ENCODE data around the gene XPC.
"Not testable (repeated sequence)": the region's sequence is repeated elsewhere in the genome, so short reads cannot be mapped to it uniquely, and the experiment has no call there.

Gene XPC

DNA sequence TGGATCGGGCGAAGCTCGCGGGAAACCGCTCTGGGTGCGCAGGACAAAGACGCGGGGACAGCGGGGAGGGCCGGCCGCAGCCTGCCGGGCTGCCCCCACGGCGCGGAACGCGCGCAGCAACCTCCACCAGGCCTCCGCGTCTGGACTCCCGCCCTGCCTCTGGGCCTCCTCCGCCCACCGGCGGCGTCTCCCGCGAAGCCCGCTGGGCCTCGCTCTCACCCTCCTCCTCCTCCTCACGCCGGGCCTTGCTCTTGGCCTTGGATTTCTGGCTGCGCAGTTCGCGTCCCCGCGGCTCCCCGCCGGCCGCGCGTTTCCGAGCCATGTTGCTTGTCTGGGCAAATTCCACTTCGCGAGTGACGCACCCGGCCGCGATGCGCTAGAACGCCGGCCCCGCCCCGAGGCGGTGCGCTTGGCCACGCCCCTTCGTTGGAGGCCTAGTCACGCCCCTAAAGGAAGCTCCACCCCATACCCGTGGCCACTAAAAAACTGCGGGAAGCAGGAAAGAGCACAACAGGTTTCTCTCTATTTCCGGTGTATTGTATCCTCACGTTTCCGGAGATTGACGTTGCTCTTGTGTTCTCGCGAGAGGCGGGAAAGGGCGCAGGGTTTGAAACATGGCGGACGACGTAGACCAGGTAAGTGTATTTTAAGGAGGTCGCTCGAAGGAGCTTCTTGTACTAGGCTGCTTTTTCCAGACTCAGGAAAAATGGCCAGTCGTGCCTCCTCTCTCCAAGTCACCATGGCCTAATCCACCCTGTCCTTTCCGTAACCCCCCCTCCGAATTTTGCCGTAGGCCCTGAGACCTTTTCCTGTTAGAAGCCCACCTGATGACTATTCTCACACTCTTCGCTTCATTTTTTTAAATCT, at the start of gene XPC, which contains the start of gene LSM3:
Gene XPC, minus strand, starts transcription at position 355 of the 867 bp plus-strand sequence. Its CDS starts 33 bp downstream, at position 322.
Gene LSM3, plus strand, starts transcription at position 571 of the 867 bp plus-strand sequence. Its CDS starts 44 bp downstream, at position 615.
- DNase-seq (ENCODE audit: low read depth) = peak; percentile 99

DNA sequence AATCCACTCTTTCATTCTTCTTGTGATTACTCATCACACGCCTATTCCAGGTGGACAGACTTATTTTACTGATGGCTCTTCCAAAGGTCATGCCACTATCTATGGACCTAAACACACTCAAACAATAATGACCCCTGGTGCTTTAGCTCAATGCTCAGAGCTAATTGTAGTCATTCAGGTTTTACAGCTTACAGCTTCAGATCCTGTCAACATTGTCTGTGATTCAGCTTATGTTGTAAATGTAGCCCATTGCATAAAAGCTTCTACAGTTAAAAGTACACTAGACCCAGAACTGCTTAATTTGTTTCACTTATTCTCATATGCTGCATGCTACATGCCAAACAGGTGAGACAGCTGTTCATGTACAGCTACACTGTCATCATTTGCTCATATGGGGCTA, 49.5 kb upstream of the XPC start:
- DNase-seq (ENCODE audit: low read depth) = no peak

DNA sequence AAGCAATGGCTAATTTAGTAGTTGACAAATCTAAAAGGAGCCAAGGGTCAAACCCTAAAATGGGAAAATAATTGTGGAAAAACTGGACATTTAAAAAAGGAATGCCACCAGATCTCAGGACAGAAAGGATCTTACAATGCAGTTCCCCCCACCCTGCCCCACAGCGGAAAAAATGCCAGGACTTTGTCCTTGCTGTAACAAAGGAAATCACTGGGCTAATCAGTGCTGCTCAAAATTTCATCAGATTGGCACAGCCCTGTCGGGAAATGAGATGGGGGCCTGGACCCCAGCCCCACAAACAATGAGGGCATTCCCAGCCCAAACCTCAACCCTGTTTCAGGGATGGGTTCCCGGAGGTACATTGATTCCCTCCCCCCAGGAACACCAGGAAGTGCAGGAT, 48.0 kb upstream of the XPC start:
- not testable (repeated sequence) for DNase-seq (ENCODE audit: low read depth)

DNA sequence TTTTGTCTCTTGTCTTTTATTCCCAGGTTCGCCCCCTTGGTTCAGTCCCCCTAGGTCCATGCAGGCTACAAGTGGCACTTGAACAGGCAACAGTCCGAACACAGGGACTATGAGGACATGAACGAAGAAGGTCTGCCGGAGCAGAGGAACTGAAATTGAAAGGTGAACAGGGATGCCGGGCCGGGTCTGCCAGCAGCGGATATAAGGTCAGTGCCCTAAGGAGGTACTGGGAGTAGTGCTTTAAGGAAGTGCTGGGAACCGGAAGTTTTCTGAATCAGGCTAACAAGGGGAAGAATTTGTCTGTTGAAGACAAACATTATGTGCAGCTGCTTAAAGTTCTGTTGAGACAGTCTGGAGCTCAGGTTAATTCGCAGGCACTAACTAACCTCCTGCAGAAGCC, 47.0 kb upstream of the XPC start:
- no peak for DNase-seq (ENCODE audit: low read depth)

DNA sequence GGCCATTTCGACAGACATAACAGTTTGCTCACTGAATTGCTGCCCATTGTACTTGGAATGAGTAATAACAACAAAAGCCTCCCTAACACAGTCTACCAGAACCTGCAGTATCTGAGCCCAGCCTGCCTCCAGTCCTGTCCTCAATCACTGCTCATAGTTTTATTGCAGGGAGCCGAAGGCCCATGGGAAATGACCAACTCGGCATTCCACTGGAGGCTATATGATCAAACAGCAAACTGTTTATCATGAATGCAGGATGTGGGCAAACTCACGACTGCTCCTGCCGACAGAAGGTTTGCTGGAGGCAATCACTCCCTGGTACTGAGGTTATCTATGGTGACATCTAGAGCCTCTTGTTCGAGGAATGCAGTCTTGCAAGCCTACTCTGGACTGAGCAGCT, 46.5 kb upstream of the XPC start:
- DNase-seq (ENCODE audit: low read depth) = no peak

DNA sequence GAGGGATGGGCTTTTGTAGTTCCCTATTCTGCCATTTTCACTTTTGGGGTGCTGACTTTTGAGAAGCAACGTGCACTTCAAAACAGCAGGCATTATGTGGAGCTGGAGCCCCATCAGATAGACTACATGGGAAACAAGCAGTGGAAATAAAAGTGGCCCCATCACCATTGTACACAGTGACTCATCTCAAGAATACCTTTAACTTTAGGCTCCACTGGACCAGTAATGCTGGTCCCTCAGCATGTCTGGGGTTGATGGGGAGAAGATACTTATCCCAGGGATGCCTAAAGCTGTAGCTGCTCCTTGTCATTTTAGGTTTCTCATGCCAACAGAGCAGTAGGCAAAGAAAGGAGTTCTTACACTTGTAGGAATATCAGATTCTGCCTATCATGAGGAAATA, 45.2 kb upstream of the XPC start:
- no peak for DNase-seq (ENCODE audit: low read depth)

DNA sequence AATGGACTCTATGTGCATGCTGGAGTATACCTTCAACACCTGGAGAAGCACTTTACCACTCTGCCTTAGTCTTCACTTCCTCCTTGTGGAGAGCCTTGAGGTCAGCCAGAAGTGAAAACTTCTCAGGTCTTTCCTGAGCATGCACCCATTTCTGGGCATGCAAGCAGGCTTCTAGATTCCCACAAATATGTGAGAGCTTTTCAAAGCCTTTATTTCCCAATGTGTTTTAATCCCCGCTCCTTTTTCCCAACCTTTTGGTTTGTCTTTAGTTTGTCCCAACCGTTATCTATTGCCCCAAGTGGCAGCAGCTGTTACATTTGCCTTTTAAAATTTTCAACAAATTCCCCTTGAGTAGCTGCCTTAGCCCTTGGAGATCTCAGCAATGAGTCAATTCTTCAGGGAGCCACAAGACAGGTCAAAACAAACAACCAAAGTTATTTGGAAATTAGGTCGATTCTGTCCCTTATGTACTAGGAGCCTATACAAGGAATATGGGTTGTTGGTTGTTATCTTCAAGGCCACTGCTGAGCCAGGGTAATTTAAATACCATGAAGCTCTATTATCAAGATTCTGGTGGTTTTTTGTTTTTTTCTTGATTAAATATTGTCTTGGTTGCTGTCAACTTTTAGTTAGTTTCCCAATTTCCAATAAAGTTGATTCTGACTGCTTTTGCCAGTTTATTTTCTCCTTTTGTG, 44.6 kb upstream of the XPC start:
- DNase-seq (ENCODE audit: low read depth) = no peak

DNA sequence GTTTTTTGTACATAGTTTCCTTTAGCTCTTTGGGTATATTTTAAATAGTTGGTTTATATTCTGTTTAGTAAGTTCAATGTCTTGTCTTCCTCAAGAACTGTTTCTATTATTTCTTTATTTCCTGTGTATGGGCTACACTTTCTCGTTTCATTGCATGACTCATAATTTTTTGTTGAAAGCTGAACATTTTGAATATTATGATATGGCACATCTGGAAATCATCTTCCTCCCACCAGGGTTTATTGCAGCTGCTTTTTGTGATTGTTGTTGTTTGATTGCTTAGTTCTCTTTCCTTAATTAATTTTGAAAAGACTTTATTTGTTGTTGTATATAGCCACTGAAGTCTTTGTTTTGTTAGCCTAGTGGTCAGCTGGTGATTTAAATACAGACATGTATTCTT, 44.1 kb upstream of the XPC start:
- no peak for DNase-seq (ENCODE audit: low read depth)

DNA sequence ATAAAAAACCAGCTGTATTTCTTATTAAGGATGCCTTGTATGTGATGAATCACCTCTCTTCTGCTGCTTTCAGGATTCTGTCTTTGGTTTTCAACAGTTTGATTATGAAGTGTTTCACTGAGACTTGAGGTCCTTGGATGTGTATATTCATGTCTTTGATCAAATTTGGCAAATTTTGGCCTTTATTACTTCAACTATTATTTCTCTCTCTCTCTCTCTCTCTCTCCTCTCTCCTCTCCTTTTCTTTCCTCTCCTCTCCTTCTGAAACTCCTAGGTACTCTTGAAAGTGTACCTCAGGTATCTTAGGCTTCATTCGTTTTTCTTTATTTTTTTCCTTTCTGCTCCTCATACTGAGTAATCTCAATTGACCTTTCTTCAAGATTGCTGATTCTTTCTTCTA, 43.5 kb upstream of the XPC start:
- no peak for DNase-seq (ENCODE audit: low read depth)

DNA sequence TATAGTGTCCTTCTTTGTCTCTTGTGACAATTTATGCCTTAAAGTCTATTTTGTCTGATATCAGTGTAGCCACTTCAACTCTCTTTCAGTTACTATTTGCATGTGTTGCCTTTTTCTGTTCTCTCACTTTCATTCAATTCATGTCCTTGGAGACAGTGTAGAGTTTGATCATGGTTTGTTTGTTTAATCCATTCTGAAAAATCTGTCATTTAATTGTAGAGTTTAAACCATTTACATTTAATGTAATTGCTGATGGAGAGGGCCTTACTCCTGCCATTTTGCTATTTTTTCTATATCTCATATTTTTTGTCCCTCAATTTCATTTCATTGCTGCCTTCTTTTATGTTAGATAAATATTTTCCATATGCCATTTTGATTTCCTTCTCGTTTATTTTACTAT, 42.5 kb upstream of the XPC start:
- no peak for DNase-seq (ENCODE audit: low read depth)

DNA sequence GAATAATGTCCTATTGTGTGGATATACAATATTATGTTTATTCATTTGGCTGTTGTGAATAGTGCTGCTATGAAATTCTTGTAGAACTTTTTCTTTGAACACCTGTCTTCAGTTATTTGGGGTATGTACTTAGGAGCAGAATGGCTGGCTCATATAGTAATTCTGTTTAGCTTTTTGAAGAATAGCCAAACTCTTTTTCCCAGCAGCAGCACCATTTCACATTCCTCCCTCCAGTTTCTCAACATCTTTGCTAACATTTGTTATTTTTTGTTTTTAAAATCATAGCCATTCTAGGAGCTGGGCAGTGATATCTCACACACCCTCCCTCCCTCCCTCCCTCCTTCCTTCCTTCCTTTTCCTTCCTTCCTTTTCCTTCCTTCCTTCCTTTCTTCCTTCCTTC, 40.0 kb upstream of the XPC start:
- no peak for DNase-seq (ENCODE audit: low read depth)

DNA sequence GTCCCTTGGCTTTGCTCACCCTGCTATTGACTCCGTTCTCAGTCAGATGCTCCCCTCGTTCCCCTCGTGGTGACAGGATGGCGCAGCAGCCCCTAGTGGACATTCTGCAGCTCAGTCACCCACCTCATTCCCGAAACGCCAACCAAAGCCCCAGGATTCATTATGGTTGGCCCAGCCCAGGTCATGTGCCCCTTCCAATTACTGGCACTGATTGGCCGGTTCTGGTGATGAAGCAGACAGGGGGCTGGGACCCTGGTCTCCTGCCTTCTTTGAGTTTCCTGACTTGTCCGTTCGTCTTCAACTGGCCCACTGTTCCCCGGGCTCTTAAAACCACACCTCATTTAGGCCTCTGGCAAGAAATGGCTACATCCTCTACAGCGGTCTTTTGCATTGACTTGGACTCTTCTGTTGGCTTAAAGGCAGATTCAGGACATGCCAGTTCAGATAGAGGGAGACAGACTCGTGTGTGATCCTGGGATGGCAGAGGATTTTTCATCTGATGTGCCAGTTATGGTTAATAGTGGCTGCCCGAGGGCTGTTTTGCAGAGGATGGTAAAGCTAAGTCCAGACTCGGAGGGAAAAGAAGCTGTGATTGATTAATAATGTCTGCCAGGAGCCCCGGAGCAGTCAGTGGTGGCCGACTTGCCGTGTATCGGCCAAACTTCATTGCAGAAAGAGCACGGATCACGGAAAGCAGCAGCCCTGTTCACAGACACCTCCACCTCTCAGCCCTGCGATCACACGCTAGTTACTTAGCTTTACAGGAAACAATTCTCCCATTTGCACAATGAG, 38.1 kb upstream of the XPC start:
- no peak for DNase-seq (ENCODE audit: low read depth)

DNA sequence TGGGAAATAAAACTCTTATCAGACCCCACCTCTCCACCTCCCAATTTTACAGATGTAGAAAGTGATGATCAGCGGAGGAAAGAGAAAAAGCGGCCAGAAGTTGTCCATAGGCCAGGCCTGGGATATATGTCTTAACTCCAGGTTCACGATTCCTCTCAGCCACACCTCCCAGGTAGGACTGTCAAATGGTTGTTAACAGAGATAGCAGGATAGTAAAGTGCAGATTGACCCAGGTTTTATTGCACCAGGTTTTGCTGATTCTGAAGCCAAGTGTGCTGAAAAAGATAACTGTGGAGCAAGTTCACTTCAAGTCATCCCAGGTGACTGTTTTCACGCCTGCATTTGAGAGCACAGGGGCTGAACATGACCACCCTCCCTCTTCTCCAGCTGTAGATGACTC, 36.4 kb upstream of the XPC start:
- DNase-seq (ENCODE audit: low read depth) = no peak

DNA sequence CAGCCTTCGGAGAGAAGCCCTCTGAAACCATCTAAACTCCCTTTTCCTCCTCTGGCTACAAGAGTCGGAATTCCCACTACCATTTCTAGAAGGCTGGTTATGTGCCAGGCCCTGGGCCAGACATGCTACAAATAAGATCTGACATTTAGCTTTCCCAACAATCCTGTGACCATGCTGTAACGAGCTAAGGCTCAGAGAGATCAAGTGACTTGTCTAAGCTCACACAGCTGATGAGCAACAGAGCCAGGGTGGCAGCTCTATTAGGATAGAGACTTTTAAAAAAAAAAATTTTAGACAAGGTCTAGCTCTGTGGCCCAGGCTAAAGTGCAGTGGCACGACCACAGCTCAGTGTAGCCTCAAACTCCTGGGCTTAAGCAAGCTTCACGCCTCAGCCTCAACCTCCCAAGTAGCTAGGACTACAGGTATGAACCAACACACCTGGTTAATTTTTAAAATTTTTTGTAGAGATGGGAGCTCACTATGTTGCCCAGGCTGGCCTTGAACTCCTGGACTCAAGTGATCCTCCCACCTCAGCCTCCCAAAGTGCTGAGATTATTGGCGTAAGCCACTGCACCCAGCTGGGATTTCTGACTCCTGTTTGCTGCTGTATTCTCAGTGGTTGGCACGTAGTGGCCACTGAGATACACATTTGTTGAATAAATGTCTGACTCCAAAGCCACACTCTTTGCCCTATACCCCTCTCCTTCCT, 34.8 kb upstream of the XPC start:
- DNase-seq (ENCODE audit: low read depth) = no peak

DNA sequence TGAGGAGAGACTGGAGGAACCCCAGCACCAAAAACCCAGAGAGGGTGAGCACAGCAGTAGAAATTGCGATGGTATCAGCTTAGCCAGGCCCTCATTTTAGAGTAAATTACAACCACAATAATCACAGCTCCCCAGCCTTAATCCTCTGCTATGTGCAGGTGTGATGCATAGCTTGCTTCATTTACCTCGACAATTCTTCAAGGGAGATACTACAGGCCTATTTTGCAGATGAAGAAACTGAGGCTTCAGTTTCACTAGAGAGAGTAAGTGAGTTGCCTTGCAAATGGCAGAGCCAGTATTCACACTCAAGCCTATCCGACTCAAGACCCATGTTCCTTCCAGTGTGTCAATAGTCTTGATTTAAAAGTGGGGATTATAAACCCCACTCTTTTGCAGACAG, 33.6 kb upstream of the XPC start:
- no peak for DNase-seq (ENCODE audit: low read depth)

DNA sequence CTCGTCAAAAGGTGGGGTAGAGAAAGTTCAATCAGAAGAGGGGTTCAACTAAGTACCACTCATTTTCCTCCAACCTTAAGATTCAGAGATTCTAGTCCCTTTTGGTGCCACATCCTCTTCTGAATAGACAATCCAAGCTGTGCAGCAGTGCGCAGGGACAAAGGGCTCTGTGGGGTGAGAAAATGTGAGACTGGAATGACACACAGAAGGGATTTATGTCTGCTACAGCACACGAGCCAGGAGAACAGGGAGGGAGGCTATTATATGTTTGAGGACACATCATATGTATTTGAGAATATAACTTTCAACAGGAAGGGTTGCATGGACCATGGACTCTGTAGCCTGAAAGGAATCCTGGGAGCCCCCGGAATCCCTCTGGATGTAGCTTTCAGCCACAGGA, 33.2 kb upstream of the XPC start:
- no peak for DNase-seq (ENCODE audit: low read depth)

DNA sequence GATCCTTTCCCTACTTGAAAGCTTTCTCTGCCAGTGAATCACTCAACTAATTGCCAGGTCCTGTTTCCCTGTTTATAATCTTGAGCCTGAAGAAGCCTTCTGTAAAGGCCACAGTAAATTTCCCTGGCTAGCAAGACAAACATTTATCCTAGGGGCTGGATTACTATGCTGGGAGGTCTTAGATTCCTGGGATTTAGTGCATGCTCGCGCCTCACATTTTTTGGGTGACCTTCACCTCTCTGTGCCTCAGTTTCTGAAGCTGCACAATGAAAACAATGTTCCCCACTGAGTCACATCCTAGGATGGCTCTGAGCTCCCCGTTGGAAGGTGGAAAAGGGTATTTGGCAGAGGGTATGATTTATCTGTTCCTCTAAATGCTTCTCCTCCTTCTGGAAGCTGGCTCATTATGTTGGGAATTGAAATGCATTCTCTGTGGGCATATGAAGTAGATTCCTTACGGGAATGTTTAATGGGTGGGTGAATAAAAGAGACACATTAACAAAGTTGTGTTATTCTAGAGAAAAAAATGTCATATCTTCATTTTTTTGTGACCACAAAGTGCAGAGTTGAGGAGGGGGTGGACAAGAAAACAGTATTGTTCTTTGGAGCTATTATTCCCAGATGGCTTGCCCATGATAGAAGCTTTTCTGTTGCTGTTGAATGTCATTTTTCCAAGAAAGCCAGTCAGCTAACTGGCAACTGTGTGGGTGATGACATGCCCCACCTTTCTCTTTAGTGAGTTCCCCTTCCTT, 32.6 kb upstream of the XPC start:
- peak; percentile 84 for DNase-seq (ENCODE audit: low read depth)

DNA sequence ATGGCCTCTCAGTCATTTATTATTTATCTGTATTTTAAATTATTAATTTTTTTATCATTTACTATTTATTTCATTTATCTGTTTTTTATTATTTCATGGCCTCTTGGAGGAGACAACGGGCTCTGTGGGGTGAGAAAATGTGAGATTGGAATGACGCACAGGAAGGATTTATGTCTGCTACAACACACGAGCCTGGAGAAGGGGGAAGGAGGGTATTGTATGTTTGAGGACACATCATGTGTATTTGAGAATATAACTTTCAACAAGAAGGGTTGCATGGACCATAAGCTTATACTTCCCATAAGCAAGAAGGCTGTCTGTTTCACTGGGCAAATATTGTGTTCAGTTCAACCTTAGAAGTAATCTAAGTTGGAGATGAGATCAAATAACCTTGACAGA, 31.9 kb upstream of the XPC start:
- no peak for DNase-seq (ENCODE audit: low read depth)

DNA sequence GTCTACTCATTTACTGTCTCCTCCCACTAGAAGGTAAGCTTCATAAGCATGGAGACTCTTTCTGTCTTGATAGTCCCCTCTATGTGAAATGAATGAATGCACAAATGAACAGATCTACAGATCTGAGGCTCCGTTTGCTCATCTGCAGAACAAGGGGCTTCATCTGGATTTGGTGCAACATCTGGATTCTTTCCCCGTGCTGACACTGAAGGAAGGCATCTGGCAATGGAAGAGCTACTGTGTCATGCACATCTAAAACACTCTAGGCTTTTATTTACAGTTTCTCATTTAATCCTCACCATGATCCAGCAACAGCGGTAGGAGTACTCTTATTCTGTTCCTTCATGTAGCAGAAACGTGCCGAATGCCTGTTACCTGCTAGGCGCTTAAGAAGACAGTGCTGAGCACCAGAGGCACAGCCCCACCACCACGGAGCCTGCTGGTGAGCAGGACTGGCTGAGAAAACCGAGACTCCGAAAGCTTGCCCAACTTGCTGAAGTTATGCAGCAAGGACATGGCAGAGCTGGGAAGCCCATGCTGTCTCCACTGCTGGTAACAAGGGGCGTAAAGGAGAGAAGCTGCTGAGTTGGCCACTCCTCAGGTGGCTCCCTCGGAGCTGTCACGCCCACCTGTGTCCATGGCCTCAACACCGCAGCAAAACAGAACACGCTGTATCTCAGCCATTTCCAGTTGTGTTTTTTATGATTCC, 31.3 kb upstream of the XPC start:
- DNase-seq (ENCODE audit: low read depth) = no peak

DNA sequence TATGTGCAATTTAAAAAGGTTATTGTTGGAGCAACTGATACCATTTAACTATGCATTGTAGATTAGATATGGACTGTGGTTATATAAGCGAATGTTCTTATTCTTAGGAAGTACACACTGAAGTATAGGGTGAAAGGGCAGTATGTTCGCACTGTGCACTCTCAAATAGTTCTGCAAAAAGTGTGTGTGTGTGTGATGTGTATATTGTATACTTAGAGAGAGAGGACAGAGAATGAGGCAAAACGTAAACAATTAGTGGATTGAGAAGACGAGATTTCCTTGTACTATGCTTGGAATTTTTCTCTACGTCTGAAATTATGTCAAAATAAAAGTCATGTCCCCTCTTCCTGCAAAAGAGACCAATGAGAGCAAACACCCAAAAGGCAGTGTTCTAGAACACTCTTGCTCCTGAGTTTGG, 30.6 kb upstream of the XPC start:
- no peak for DNase-seq (ENCODE audit: low read depth)

DNA sequence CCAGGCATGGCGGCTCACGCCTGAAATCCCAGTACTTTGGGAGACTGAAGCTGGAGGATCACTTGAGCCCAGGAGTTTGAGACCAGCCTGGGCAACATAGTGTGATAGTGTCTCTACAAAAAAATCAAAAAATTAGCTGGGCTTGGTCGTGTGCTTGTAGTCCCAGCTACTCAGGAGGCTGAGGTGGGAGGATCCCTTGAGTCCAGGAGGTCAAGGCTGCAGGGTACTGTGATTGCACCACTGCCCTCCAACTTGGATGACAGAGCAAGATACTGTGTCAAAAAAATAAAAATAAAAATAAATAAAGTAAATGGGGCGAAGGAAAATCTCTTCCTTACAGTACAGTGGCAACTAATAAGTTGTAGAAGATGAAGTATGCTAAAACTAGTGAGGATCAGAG, 29.8 kb upstream of the XPC start:
- no peak for DNase-seq (ENCODE audit: low read depth)
